ENCODE results near the gene LMAN1L. TPM values are rescaled to one million over a fixed set of nuclear protein-coding genes. Genes with fewer than 3 reads are reported as not detected.
A peak's percentile ranks its signal among the peaks of the same experiment; 100 is the strongest.

The LMAN1L gene
- total RNA-seq, 1 experiment from 2014 or later = 0.23 TPM

DNA sequence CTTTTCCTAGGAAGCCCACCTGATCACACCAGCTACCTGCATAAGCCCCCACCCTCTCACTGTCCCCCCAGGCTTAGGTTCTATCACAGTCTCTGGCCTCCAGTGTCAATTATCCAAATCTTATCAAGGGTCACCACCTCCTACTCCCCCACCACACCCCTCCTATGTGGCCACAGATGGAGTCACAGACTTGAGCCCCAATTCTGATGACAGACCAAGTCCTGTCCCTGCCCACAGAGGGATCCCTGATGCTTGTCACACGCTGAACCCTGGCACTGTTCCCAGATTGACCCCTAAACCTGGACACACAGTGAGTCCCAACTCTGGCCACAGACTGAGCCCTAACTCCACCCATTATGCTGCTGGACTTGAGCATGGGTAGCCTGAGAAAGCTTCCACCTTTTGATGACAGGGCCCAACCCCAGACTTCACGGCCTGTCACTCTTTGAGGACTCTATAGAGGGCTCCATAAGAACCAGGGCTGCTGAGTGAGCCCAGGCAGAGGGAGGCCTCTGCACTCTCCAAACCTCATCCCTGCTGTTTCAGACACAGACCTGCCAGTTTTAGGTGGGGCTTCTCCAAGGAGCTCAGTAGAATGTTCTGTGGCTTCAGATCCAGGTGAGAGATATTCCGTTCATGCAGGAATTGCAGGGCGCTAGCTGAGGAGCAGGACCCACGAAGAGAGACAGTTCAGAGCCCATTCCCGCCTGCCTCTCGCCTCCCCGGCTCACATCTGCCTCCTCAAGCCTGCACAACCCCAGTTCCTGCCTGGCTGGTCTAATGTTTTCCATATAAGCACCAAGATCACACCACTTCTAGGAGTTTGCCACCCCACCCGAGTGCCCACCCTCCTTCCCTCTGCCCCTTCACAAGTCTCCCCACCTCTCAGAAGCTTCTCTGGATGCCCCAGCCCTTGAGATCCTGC lies 28.5 kb downstream of the LMAN1L start:
- CTCF ChIA-PET = interaction anchor here (0.6 to 2.2 kb wide), 3 partner anchors 60 to 110 kb away, joined by 3 to 12 read pairs (median 10); no protein-coding TSS in a partner anchor
- no peaks in the 10 kb centered on the region for H3K9me3 Mint-ChIP-seq (ENCODE audit: unreplicated experiment)
- intact Hi-C loops (cut with micrococcal nuclease) = no loop called here

DNA sequence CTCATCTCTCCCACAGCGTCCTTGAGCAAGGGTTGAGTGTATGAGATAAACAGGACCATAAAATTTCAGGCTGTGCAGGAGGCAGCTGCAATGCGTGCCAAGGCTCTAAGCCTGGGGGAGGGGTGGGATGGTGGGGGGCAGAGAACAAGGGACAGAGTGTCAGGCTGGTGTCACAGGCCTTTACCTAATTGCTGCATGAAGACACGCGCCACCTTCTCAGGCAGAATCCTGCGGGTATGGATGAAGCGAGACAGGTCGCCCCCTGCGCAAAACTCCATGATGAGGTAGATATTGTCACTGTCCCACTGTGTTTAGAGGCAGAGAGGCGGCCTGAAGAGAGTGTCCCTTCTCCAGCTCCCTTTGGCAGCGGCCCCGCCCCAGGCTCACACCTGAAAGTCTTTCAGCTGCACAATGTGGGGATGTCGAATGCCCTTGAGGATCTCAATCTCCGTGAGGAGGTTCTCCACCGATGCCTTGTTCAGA lies 29.3 kb downstream of the LMAN1L start:
- peak overlapping the region; percentile 83 for H3K4me3 Mint-ChIP-seq (ENCODE audit: unreplicated experiment)
- DNase-seq (ENCODE audit: unreplicated experiment) = no peak
- no TSS peak for BruUV-seq (replicated peaks)
- H3K9me3 Mint-ChIP-seq (ENCODE audit: unreplicated experiment) = no peaks in the 10 kb centered on the region
- TF ChIP-seq, protein P1, sequence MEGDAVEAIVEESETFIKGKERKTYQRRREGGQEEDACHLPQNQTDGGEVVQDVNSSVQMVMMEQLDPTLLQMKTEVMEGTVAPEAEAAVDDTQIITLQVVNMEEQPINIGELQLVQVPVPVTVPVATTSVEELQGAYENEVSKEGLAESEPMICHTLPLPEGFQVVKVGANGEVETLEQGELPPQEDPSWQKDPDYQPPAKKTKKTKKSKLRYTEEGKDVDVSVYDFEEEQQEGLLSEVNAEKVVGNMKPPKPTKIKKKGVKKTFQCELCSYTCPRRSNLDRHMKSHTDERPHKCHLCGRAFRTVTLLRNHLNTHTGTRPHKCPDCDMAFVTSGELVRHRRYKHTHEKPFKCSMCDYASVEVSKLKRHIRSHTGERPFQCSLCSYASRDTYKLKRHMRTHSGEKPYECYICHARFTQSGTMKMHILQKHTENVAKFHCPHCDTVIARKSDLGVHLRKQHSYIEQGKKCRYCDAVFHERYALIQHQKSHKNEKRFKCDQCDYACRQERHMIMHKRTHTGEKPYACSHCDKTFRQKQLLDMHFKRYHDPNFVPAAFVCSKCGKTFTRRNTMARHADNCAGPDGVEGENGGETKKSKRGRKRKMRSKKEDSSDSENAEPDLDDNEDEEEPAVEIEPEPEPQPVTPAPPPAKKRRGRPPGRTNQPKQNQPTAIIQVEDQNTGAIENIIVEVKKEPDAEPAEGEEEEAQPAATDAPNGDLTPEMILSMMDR (IDR thresholded peaks at IDR 0.05; ENCODE audit: unreplicated experiment) = no peak
- peaks cover 21% of the 10 kb centered on the region for H3K36me3 Mint-ChIP-seq (ENCODE audit: insufficient read depth, unreplicated experiment)
- intact Hi-C loops (cut with micrococcal nuclease) = loop anchor here (1.0 to 2.0 kb wide), 3 partner anchors 25 to 59 kb away; partner anchors contain the start of gene SCAMP2
- H3K27ac Mint-ChIP-seq (ENCODE audit: low read depth, unreplicated experiment) = no peak overlapping the region
- ChIA-PET CTCF (interaction anchor here (0.6 to 2.2 kb wide), 9 partner anchors 36 to 112 kb away, joined by 3 to 12 read pairs (median 3); no protein-coding TSS in a partner anchor), POLR2A (interaction anchor here (0.8 to 2.6 kb wide), 6 partner anchors 22 to 61 kb away, joined by 3 to 18 read pairs (median 4); no protein-coding TSS in a partner anchor)
- no peaks in the 10 kb centered on the region for H3K4me1 Mint-ChIP-seq (ENCODE audit: insufficient read depth, unreplicated experiment)
- no peaks in the 10 kb centered on the region for H3K27me3 Mint-ChIP-seq (ENCODE audit: insufficient read depth, unreplicated experiment)

More for the DNA sequence above, 28.5 kb downstream of the LMAN1L start:
- TF ChIP-seq, protein P1 (IDR thresholded peaks at IDR 0.05; ENCODE audit: unreplicated experiment) = no peak
- POLR2A ChIA-PET = interaction anchor here (0.6 kb wide), 1 partner anchor 105 kb away, joined by 3 read pairs; no protein-coding TSS in a partner anchor
- no peak overlapping the region for H3K27ac Mint-ChIP-seq (ENCODE audit: low read depth, unreplicated experiment)
- no peaks in the 10 kb centered on the region for H3K27me3 Mint-ChIP-seq (ENCODE audit: insufficient read depth, unreplicated experiment)
- DNase-seq (ENCODE audit: unreplicated experiment) = no peak
- no peaks in the 10 kb centered on the region for H3K4me1 Mint-ChIP-seq (ENCODE audit: insufficient read depth, unreplicated experiment)
- no peak overlapping the region for H3K4me3 Mint-ChIP-seq (ENCODE audit: unreplicated experiment)
- H3K36me3 Mint-ChIP-seq (ENCODE audit: insufficient read depth, unreplicated experiment) = peaks cover 18% of the 10 kb centered on the region
- no TSS peak for BruUV-seq (replicated peaks)

DNA sequence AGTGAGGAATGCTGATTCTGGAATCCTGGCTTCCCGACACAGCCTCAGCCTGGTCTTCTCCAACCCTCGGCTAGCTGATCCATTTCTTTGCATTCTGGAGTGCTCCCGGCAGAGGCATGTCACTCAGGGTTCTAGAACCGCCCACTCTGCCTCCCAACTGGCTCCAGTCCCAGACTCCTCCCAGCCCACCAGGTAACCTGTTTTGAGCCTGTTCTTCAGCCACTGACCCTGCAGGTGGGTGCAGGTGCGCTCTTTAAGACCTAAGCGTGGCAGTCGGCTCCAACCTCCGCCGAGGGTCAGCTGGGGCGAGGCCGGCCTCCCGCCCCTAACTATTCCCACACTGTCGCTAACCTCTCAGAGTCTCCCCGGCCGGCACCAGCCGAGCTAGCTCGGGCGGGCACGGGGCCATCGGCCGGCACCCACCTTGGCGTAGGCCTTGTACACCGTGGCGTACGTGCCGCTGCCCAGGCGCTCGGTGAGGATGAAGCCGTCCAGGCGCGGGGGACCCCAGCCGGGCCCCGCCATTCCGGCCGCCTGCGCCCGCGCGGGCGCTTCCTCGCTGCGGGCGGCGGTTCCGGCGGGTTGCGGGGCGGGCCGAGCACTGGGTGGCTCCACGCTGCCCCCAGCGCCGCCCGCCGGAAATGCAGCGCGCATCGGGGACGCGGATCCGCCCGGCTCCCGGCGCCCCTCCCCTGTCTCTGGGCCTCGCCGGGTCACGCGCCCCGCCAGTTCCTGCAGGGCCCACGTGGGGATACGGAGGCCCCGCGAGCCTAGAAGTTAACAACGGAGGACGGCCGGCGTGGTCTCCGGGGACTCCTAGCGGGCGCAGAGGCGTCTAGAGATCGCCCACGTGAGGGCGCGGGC lies 30.2 kb downstream of the LMAN1L start, which contains the start of gene ULK3:
ULK3 (minus strand) TSS at position 576 of the 864 bp plus-strand sequence; CDS start at position 525, 51 bp downstream.
- POLR2A ChIA-PET = interaction anchor here (0.7 to 2.6 kb wide), 10 partner anchors 21 to 70 kb away, joined by 3 to 18 read pairs (median 3); no protein-coding TSS in a partner anchor
- CTCF ChIA-PET = interaction anchor here (0.5 to 2.2 kb wide), 18 partner anchors 17 to 112 kb away, joined by 3 to 12 read pairs (median 4); no protein-coding TSS in a partner anchor
- TF ChIP-seq, protein P1 (IDR thresholded peaks at IDR 0.05; ENCODE audit: unreplicated experiment) = peak; percentile 76
- H3K4me3 Mint-ChIP-seq (ENCODE audit: unreplicated experiment) = peak within 1 kb of the TSS; percentile 83
- intact Hi-C loops (cut with micrococcal nuclease) = loop anchor here (1.0 to 2.0 kb wide), 3 partner anchors 26 to 58 kb away; partner anchors contain the start of gene SCAMP2
- H3K4me1 Mint-ChIP-seq (ENCODE audit: insufficient read depth, unreplicated experiment) = no peaks in the 10 kb centered on the region
- no peaks in the 10 kb centered on the region for H3K9me3 Mint-ChIP-seq (ENCODE audit: unreplicated experiment)
- H3K27ac Mint-ChIP-seq (ENCODE audit: low read depth, unreplicated experiment) = peak within 1 kb of the TSS; percentile 49
- H3K36me3 Mint-ChIP-seq (ENCODE audit: insufficient read depth, unreplicated experiment) = peaks cover 30% of the 10 kb centered on the region
- peak; percentile 89 for DNase-seq (ENCODE audit: unreplicated experiment)
- no peaks in the 10 kb centered on the region for H3K27me3 Mint-ChIP-seq (ENCODE audit: insufficient read depth, unreplicated experiment)
- no TSS peak for BruUV-seq (replicated peaks)

All from MCF 10A (cell line).